H9 (cell line): ENCODE measurements around the gene PSMG2. TPM values are rescaled to one million over a fixed set of nuclear protein-coding genes. Genes with fewer than 3 reads are reported as not detected.

Experiments
- DNase-seq: peaks from one replicate; pipeline ENCODE4 v3.0.0-alpha.2; 2017
- H2AFZ ChIP-seq: one replicate; pipeline ENCODE4 v1.6.1; 2013; ENCODE audit warnings: mild to moderate bottlenecking, low read length, control low read depth, moderate library complexity
- H2AK5ac ChIP-seq: 2 replicates; pipeline ENCODE4 v1.6.1; 2013; ENCODE audit warnings: low read length, control low read depth, mixed read lengths; ENCODE audit not compliant: insufficient read length
- H2BK120ac ChIP-seq: one replicate; pipeline ENCODE4 v1.6.1; 2013; ENCODE audit warnings: low read depth, mild to moderate bottlenecking, low read length, control low read depth, inconsistent platforms; ENCODE audit not compliant: poor library complexity, severe bottlenecking
- H2BK12ac ChIP-seq: 2 replicates; pipeline ENCODE4 v1.6.1; 2013; ENCODE audit warnings: low read length, control low read depth, mixed read lengths, low read depth; ENCODE audit not compliant: insufficient read length
- H2BK15ac ChIP-seq: 2 replicates; pipeline ENCODE4 v1.6.1; 2013; ENCODE audit warnings: low read depth, low read length, control low read depth
- H2BK20ac ChIP-seq: one replicate; pipeline ENCODE4 v1.6.1; 2013; ENCODE audit warnings: low read depth, mild to moderate bottlenecking, low read length, control low read depth, inconsistent platforms; ENCODE audit not compliant: poor library complexity, severe bottlenecking
- H2BK5ac ChIP-seq: 2 replicates; pipeline ENCODE4 v1.6.1; 2013; ENCODE audit warnings: low read length, control low read depth, mixed read lengths; ENCODE audit not compliant: insufficient read length
- H3K14ac ChIP-seq: 2 replicates; pipeline ENCODE4 v1.6.1; 2013; ENCODE audit warnings: low read length, control low read depth; ENCODE audit not compliant: insufficient read depth
- H3K18ac ChIP-seq: 2 replicates; pipeline ENCODE4 v1.6.1; 2013; ENCODE audit warnings: low read depth, mild to moderate bottlenecking, mixed read lengths, low read length, control low read depth; ENCODE audit not compliant: insufficient read length
- H3K23ac ChIP-seq: 2 replicates; pipeline ENCODE4 v1.6.1; 2013; ENCODE audit warnings: low read length, control low read depth, mixed read lengths, low read depth; ENCODE audit not compliant: insufficient read length
- H3K23me2 ChIP-seq: 2 replicates; pipeline ENCODE4 v1.6.1; 2013; ENCODE audit warnings: low read depth, mild to moderate bottlenecking, mixed read lengths, low read length, control low read depth; ENCODE audit not compliant: insufficient read length, poor library complexity, severe bottlenecking
- H3K27ac ChIP-seq: 2 replicates; pipeline ENCODE4 v1.5.1; 2013; ENCODE audit warnings: low read length, control low read depth, mixed read lengths, low read depth; ENCODE audit not compliant: insufficient read length
- H3K27me3 ChIP-seq: 2 replicates; pipeline ENCODE4 v1.6.1; 2013; ENCODE audit warnings: low read length, control low read depth, inconsistent platforms; ENCODE audit not compliant: insufficient read depth
- H3K4ac ChIP-seq: 2 replicates; pipeline ENCODE4 v1.6.1; 2013; ENCODE audit warnings: low read depth, mild to moderate bottlenecking, control low read depth, inconsistent platforms, low read length, moderate library complexity
- H3K4me1 ChIP-seq: 2 replicates; pipeline ENCODE4 v1.6.1; 2013; ENCODE audit warnings: low read length, control low read depth, inconsistent platforms; ENCODE audit not compliant: insufficient read depth
- H3K4me2 ChIP-seq: 2 replicates; pipeline ENCODE4 v1.6.1; 2013; ENCODE audit warnings: low read length, control low read depth, mixed read lengths; ENCODE audit not compliant: insufficient read length, insufficient read depth
- H3K56ac ChIP-seq: 2 replicates; pipeline ENCODE4 v1.6.1; 2013; ENCODE audit warnings: low read depth, mild to moderate bottlenecking, mixed read lengths, low read length, control low read depth; ENCODE audit not compliant: insufficient read length
- H3K79me1 ChIP-seq: 2 replicates; pipeline ENCODE4 v1.6.1; 2013; ENCODE audit warnings: low read depth, mild to moderate bottlenecking, moderate library complexity, low read length, control low read depth, inconsistent platforms; ENCODE audit not compliant: insufficient read depth, poor library complexity, severe bottlenecking
- H3K79me2 ChIP-seq: 2 replicates; pipeline ENCODE4 v1.6.1; 2013; ENCODE audit warnings: low read length, control low read depth, inconsistent platforms; ENCODE audit not compliant: insufficient read depth
- H3K9ac ChIP-seq: 2 replicates; pipeline ENCODE4 v1.6.1; 2013; ENCODE audit warnings: low read length, control low read depth, mixed read lengths; ENCODE audit not compliant: insufficient read length; ENCODE audit errors: extremely low read depth
- H3K9me3 ChIP-seq: one replicate; pipeline ENCODE4 v1.6.1; 2013; ENCODE audit warnings: low read depth, low read length, inconsistent platforms; ENCODE audit not compliant: control insufficient read depth
- H3T11ph ChIP-seq: one replicate; pipeline ENCODE4 v1.6.1; 2013; ENCODE audit warnings: mild to moderate bottlenecking, low read length, control low read depth, inconsistent platforms
- H4K20me1 ChIP-seq: one replicate; pipeline ENCODE4 v1.6.1; 2013; ENCODE audit not compliant: control insufficient read depth, insufficient read length, insufficient read depth
- H4K5ac ChIP-seq: 2 replicates; pipeline ENCODE4 v1.6.1; 2013; ENCODE audit warnings: low read depth, mild to moderate bottlenecking, mixed read lengths, low read length, control low read depth; ENCODE audit not compliant: insufficient read length
- H4K8ac ChIP-seq: replicated peaks from 2 replicates; pipeline ENCODE4 v1.6.1; 2013; ENCODE audit warnings: low read length, control low read depth, mixed read lengths, low read depth; ENCODE audit not compliant: insufficient read length
- H4K91ac ChIP-seq: 2 replicates; pipeline ENCODE4 v1.6.1; 2013; ENCODE audit warnings: low read depth, mild to moderate bottlenecking, moderate library complexity, mixed read lengths, low read length, control low read depth; ENCODE audit not compliant: insufficient read length
- H3K27ac Mint-ChIP-seq, 3 experiments: 2 replicates in 2 of 3; 3 replicates in 1 of 3; pipeline ENCODE4 v1.8.0; 2020 to 2021; ENCODE audit warnings: mixed read lengths in 3 of 3, mild to moderate bottlenecking in 1 of 3, moderate library complexity in 1 of 3
- H3K27me3 Mint-ChIP-seq: 2 replicates; pipeline ENCODE4 v1.8.0; 2021; ENCODE audit warnings: low read depth, mild to moderate bottlenecking, moderate library complexity, mixed read lengths
- H3K36me3 Mint-ChIP-seq, 3 experiments: 2 replicates in 2 of 3; 3 replicates in 1 of 3; pipeline ENCODE4 v1.8.0; 2020 to 2021; ENCODE audit warnings: low read depth in 3 of 3, mixed read lengths in 3 of 3; ENCODE audit not compliant: insufficient read depth in 1 of 3
- H3K4me1 Mint-ChIP-seq, 2 experiments: 2 replicates each; pipeline ENCODE4 v1.8.0; 2020; ENCODE audit warnings: mixed read lengths in 2 of 2
- H3K4me3 Mint-ChIP-seq, 2 experiments: 2 replicates in 1 of 2; 3 replicates in 1 of 2; pipeline ENCODE4 v1.8.0; 2020 to 2021; ENCODE audit warnings: mild to moderate bottlenecking in 2 of 2, mixed read lengths in 2 of 2, moderate library complexity in 1 of 2
- H3K9me3 Mint-ChIP-seq, 2 experiments: 2 replicates in 1 of 2; 3 replicates in 1 of 2; pipeline ENCODE4 v1.8.0; 2020; ENCODE audit warnings: mild to moderate bottlenecking in 2 of 2, mixed read lengths in 2 of 2, moderate library complexity in 1 of 2
- whole genome bisulfite sequencing: extraction: QIAGEN DNeasy Blood & Tissue Kit; methylation state at CpG from one replicate; pipeline ENCODE4 v1.1.7; 2013; ENCODE audit warnings: missing lambda C conversion rate, low lambda C conversion rate, mixed read lengths; ENCODE audit not compliant: insufficient read length; ENCODE audit errors: extremely low coverage; 5-methylcytosine and 5-hydroxymethylcytosine counted together
- total RNA-seq: library from RNA; stranded (reverse); gene quantifications from 2 replicates; pipeline ENCODE4 v1.2.1, GENCODE V29; 2021
- TF ChIP-seq, protein P1 (sequence below): fragments of 200-600 bp; sonication (generic); conservative IDR thresholded peaks from 3 replicates; pipeline ENCODE4 v1.8.0; 2021; ENCODE audit warnings: antibody characterized with exemption, mild to moderate bottlenecking

Gene PSMG2
- total RNA-seq, 1 experiment from 2014 or later, result 72.2 TPM

DNA sequence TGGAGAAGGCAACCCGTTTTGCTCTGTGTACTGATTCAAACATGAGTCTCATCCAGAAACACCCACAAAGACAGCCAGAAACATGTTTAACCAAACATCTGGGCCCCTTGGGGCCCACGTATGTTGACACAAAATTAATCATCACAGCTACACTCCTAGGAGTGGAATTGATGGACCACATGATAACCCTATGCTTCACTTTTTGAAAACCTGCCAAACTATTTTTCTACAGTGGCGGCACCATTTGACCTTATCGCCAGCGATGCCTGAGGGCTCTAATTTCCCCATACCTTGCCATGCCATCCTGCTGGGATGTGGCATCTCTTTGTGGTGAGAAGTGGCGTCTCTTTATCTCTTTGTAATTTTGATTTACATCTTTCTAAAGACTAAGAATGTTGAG lies 38.5 kb downstream of the PSMG2 start:
- H3K4me3 Mint-ChIP-seq, result no peak overlapping the region
- Histone ChIP-seq H4K91ac (no peak overlapping the region), H4K5ac (no peak overlapping the region), H3K27ac (no peak overlapping the region), H3K23me2 (no peaks in the 10 kb centered on the region), H3K9ac (no peak overlapping the region), H2AFZ (no peak overlapping the region), H3K14ac (no peak overlapping the region), H2AK5ac (no peak overlapping the region), H3K4ac (no peak overlapping the region), H4K8ac (no peak overlapping the region), H3K79me1 (no peaks in the 10 kb centered on the region), H3K27me3 (no peaks in the 10 kb centered on the region), H3K4me2 (no peak overlapping the region), H2BK15ac (no peak overlapping the region), H4K20me1 (no peaks in the 10 kb centered on the region), H3K4me1 (no peaks in the 10 kb centered on the region), H3K9me3 (no peaks in the 10 kb centered on the region), H2BK12ac (no peak overlapping the region), H3T11ph (no peak overlapping the region), H2BK5ac (no peak overlapping the region), H3K56ac (no peak overlapping the region), H3K18ac (no peak overlapping the region), H3K23ac (no peak overlapping the region), H3K79me2 (no peaks in the 10 kb centered on the region), H2BK20ac (no peak overlapping the region), H2BK120ac (no peak overlapping the region)
- no CpG with 5 or more reads among the region's 6 CpGs for WGBS
- peaks cover 0 to 2% of the 10 kb centered on the region in 2 experiments; a peak in 1 of 5 replicates for H3K9me3 Mint-ChIP-seq
- H3K27ac Mint-ChIP-seq, result no peak overlapping the region; a peak in 1 of 7 replicates
- peaks cover 0 to 4% of the 10 kb centered on the region in 2 experiments; a peak in 2 of 4 replicates for H3K4me1 Mint-ChIP-seq
- H3K36me3 Mint-ChIP-seq, result no peaks in the 10 kb centered on the region
- TF ChIP-seq, protein P1, sequence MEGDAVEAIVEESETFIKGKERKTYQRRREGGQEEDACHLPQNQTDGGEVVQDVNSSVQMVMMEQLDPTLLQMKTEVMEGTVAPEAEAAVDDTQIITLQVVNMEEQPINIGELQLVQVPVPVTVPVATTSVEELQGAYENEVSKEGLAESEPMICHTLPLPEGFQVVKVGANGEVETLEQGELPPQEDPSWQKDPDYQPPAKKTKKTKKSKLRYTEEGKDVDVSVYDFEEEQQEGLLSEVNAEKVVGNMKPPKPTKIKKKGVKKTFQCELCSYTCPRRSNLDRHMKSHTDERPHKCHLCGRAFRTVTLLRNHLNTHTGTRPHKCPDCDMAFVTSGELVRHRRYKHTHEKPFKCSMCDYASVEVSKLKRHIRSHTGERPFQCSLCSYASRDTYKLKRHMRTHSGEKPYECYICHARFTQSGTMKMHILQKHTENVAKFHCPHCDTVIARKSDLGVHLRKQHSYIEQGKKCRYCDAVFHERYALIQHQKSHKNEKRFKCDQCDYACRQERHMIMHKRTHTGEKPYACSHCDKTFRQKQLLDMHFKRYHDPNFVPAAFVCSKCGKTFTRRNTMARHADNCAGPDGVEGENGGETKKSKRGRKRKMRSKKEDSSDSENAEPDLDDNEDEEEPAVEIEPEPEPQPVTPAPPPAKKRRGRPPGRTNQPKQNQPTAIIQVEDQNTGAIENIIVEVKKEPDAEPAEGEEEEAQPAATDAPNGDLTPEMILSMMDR, result no peak
- no peak for DNase-seq
- no peaks in the 10 kb centered on the region; the same call in 1 of the 2 replicates for H3K27me3 Mint-ChIP-seq
